Progenitor cell of endocrine pancreas (in vitro differentiated cells): ENCODE results near the gene PSEN1. TPM values are rescaled to one million over a fixed set of nuclear protein-coding genes. Genes with fewer than 3 reads are reported as not detected.

ENCODE experiments used
- DNase-seq: peaks from one replicate; pipeline ENCODE4 v3.0.0; 2021; ENCODE audit warnings: low spot score; ENCODE audit not compliant: unreplicated experiment
- H3K27ac Mint-ChIP-seq: 2 replicates; pipeline ENCODE4 v1.8.0; 2021; ENCODE audit warnings: mild to moderate bottlenecking, moderate library complexity, mixed read lengths
- H3K27me3 Mint-ChIP-seq: 2 replicates; pipeline ENCODE4 v1.8.0; 2021; ENCODE audit warnings: mixed read lengths
- H3K36me3 Mint-ChIP-seq: 2 replicates; pipeline ENCODE4 v1.8.0; 2022; ENCODE audit warnings: mixed read lengths; ENCODE audit not compliant: insufficient read depth
- H3K4me1 Mint-ChIP-seq: 2 replicates; pipeline ENCODE4 v1.8.0; 2021; ENCODE audit warnings: low read depth, mixed read lengths
- H3K4me3 Mint-ChIP-seq: 2 replicates; pipeline ENCODE4 v1.8.0; 2021; ENCODE audit warnings: low read depth, mild to moderate bottlenecking, moderate library complexity, mixed read lengths
- H3K9me3 Mint-ChIP-seq: 2 replicates; pipeline ENCODE4 v1.8.0; 2021; ENCODE audit warnings: low read depth, mixed read lengths
- total RNA-seq: library from RNA; stranded (reverse); gene quantifications from 2 replicates; pipeline ENCODE4 v1.2.1, GENCODE V29; 2021
- TF ChIP-seq, protein P1 (sequence below): fragments of 200-600 bp; sonication (generic); IDR thresholded peaks from one replicate; pipeline ENCODE4 v1.5.0; 2021; ENCODE audit warnings: antibody characterized with exemption, mild to moderate bottlenecking; ENCODE audit not compliant: unreplicated experiment

PSEN1 gene
- total RNA-seq, 1 donor from 2014 or later = 61.7 TPM

DNA sequence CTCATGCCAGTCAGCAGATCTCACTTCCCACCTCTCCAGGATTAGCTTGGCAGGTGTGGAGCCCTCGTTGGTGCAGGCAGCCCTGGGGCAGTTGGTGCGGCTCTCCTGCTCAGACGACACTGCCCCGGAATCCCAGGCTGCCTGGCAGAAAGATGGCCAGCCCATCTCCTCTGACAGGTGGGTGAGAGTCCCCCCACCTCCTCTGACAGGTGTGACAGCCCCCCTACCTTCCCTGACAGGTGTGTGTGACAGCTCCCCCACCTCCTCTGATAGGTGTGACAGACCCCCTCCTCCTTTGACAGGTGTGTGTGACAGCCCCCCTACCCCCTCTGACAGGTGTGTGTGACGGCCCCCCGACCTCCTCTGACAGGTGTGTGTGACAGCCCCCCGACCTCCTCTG lies 127.3 kb downstream of the PSEN1 start:
- TF ChIP-seq, protein P1, sequence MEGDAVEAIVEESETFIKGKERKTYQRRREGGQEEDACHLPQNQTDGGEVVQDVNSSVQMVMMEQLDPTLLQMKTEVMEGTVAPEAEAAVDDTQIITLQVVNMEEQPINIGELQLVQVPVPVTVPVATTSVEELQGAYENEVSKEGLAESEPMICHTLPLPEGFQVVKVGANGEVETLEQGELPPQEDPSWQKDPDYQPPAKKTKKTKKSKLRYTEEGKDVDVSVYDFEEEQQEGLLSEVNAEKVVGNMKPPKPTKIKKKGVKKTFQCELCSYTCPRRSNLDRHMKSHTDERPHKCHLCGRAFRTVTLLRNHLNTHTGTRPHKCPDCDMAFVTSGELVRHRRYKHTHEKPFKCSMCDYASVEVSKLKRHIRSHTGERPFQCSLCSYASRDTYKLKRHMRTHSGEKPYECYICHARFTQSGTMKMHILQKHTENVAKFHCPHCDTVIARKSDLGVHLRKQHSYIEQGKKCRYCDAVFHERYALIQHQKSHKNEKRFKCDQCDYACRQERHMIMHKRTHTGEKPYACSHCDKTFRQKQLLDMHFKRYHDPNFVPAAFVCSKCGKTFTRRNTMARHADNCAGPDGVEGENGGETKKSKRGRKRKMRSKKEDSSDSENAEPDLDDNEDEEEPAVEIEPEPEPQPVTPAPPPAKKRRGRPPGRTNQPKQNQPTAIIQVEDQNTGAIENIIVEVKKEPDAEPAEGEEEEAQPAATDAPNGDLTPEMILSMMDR = no peak
- peaks cover 5% of the 10 kb centered on the region for H3K27me3 Mint-ChIP-seq
- H3K36me3 Mint-ChIP-seq = no peaks in the 10 kb centered on the region
- H3K4me1 Mint-ChIP-seq = no peaks in the 10 kb centered on the region
- H3K4me3 Mint-ChIP-seq = no peak overlapping the region
- no peak overlapping the region for H3K27ac Mint-ChIP-seq
- no peak for DNase-seq
- H3K9me3 Mint-ChIP-seq = no peaks in the 10 kb centered on the region

- no peaks in the 10 kb centered on the region for H3K9me3 Mint-ChIP-seq
- H3K27ac Mint-ChIP-seq = peak overlapping the region; percentile 90
- H3K4me3 Mint-ChIP-seq = no peak overlapping the region
- TF ChIP-seq, protein P1 = no peak
- H3K27me3 Mint-ChIP-seq = peaks cover 5% of the 10 kb centered on the region
- no peak for DNase-seq
- H3K4me1 Mint-ChIP-seq = no peaks in the 10 kb centered on the region
- H3K36me3 Mint-ChIP-seq = no peaks in the 10 kb centered on the region
Observed at GRCh38 chr14:73264080-73264884, 128.0 kb downstream of the PSEN1 start.

- TF ChIP-seq, protein P1 = no peak
- H3K27ac Mint-ChIP-seq = peak overlapping the region; percentile 90
- DNase-seq = no peak
- H3K27me3 Mint-ChIP-seq = peaks cover 5% of the 10 kb centered on the region
- H3K9me3 Mint-ChIP-seq = no peaks in the 10 kb centered on the region
- H3K4me1 Mint-ChIP-seq = no peaks in the 10 kb centered on the region
- no peaks in the 10 kb centered on the region for H3K36me3 Mint-ChIP-seq
- H3K4me3 Mint-ChIP-seq = no peak overlapping the region
Observed at GRCh38 chr14:73264885-73265720, 128.8 kb downstream of the PSEN1 start.

DNA sequence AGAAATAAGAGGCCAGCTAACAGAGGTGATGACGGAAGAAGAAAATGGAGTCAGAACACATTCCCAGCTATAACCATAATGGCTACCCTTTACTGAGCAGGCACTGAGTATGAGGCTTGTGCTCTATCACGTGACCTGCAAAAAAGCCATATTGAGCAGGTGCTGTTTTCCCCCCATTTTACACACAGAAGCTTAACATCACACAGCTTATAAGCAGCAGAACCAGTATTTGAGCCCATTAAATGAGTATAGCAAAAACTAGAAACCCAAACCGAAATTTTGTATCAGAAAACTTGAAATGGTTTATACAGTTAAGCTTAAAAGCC lies 129.4 kb downstream of the PSEN1 start:
- TF ChIP-seq, protein P1 = no peak
- Mint-ChIP-seq H3K4me1 (peaks cover 4% of the 10 kb centered on the region), H3K27me3 (peaks cover 7% of the 10 kb centered on the region), H3K27ac (no peak overlapping the region), H3K4me3 (no peak overlapping the region), H3K9me3 (no peaks in the 10 kb centered on the region), H3K36me3 (no peaks in the 10 kb centered on the region)
- DNase-seq = no peak

- TF ChIP-seq, protein P1 = no peak
- peaks cover 7% of the 10 kb centered on the region for H3K27me3 Mint-ChIP-seq
Observed at GRCh38 chr14:73266317-73266716, 130.0 kb downstream of the PSEN1 start.

More at GRCh38 chr14:73266317-73266716, 130.0 kb downstream of the PSEN1 start:
- H3K4me3 Mint-ChIP-seq = no peak overlapping the region
- DNase-seq = no peak
- H3K9me3 Mint-ChIP-seq = no peaks in the 10 kb centered on the region
- H3K27ac Mint-ChIP-seq = no peak overlapping the region
- peaks cover 4% of the 10 kb centered on the region for H3K4me1 Mint-ChIP-seq
- H3K36me3 Mint-ChIP-seq = no peaks in the 10 kb centered on the region
